ENCODE measurements around the gene HOXD4.

The HOXD4 gene

DNA sequence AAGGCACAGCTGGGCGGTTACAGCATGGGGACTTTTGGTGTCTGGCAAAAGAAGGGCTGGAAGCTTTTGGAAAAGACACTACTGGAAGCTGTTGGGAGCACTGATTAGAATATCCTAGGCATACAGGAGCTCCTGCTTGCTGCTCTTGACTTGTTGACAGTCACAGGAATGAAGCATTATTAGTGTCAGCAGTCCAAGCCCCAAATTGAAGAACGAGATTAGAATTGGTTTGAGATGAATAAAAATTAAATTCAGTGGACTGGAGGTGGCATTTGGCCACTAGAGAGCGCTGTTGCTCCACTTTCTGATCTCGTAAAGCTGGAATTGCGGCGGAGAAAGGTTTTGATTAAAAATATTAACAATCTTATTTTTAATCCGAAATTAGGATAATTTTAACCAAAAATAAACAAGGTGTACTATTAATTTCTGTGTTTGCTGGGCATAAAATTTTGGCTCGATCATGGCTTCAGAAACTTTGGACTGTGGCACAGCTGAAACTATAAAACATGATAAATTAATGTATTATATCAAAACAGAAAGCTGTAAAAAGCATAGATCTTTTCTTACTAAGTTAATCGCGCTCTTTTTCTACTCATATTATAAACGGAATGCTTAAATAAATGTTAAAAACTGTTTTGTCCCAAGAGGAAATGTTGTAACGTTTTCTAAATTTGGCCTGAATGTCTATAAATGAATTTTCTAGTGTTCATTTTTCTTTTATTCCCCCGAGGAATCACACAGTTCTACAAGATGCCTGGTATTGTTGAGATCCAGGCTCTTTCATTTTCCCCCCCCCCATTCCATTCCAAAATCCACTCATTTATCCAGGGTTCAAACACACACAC is 24.2 kb upstream of the HOXD4 start:
- peak in 2 of 3 donors; percentile 54 to 69 for DNase-seq (ENCODE audit: low read depth in 2 of 3, low spot score in 1 of 3)

DNA sequence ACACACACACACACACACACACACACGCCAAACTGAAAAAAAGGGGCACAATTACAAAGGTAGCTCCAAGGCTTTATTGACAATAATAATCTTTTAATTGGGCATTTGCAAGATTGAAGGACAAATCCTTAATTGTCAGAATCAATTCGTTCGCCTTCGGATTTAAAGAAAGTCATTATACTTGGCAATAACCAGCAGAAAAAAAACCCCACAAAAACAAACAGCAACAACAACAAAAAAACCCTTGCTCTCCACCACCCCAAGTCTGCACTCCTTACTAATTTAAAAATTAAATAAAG is 23.6 kb upstream of the HOXD4 start:
- no peak for DNase-seq (ENCODE audit: low read depth in 2 of 3, low spot score in 1 of 3)

DNA sequence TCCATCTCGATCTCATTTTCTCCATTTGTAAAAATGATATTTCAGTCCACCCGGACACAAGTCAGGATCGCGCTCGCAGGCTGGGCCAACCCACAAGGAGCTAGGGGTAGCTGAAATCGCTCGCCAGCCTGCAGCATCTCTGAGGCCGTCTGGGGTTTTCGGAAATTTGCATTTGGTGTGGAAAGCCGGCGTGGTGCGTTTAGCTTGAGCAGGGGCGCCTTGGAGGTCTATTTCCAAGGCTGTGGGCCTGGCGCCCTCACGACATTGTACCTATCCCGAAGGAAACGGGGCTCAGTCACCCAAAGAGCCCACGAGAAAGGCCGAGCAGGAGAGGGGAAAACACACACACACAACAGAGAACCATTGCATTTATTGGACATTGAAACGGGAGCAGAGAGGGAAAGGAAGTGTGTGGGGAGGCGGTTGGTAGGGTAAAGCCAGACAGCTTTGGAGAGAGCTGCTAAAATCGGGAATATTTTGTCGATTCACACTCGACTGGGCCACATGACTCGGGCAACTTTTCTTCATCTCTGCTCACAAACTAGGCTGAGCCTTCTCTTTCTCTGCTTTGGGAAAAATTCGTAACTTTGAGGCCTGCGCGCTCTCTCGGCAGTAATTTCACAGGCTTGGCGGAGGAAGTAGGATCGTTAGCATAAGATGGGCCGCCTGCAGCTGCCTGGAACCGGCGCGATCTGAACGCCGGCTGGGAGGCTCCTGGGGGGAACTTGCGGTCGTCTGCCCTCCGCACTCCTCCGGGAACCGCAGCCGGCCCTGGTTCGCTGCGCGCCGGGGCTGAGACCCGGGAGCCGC is 23.0 kb upstream of the HOXD4 start:
- DNase-seq (ENCODE audit: low read depth in 2 of 3, low spot score in 1 of 3) = no peak

DNA sequence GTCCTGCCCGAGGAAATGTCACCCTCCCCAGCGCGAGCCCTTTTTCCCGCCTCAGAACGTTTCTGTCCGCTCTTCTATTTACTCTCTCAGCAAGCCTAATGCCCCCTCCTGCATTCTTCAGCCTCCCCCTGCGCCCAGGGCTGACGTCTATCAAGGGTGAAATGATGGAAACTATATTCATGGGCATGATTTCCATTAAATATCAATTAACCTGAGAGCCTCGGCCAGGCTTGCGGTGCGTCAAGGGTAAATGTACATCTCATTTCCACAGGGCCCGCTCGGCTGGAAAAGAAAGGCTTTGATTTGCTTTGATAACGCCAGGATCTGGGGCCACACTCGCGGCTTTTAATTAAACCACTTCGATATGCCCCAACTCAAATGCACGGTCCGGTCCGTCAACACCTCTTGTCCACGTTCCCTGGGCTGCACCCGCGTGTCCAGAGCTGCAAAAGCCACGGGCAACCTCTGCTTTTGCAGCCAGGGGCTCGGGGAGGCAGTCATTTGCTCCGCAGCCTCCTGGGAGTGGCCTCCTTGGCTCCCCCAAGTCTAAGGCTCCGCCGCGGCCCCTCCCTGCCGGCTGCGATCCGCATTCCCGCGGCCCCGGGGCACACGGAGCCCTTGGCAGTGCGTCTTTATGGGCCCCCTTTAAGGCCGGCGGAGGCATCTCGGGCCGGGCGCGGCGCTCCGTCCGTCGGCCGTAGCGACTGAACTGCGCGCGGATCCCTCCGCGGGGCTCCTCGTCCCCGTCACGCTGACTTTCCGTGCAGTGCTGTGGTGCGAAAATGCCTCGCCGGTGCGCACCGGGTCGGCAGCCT is 22.2 kb upstream of the HOXD4 start, which contains the start of gene HOXD8:
Gene HOXD8 (plus strand): TSS at position 724 of the 815 bp plus-strand sequence. CDS start 662 bp downstream, outside the sequence.
- DNase-seq (ENCODE audit: low read depth in 2 of 3, low spot score in 1 of 3) = no peak

DNA sequence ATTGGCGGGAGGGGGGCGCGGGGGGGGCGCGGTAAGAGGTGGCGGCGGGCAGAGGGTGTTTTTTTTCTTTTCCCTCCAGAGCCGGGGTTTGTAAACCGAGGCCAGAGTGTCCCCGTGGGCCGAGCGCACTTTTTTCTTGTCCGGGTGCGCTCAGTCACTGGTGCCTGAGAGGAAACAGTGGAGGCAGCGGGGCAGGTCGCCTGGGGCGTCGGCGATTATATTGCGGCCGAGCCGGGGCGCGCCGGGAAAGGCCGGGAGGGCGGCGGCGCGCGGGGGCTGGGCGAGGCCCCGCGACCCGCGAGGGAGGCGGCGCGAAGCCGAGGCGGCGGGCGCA is 21.6 kb upstream of the HOXD4 start:
- DNase-seq (ENCODE audit: low read depth in 2 of 3, low spot score in 1 of 3) = no peak

DNA sequence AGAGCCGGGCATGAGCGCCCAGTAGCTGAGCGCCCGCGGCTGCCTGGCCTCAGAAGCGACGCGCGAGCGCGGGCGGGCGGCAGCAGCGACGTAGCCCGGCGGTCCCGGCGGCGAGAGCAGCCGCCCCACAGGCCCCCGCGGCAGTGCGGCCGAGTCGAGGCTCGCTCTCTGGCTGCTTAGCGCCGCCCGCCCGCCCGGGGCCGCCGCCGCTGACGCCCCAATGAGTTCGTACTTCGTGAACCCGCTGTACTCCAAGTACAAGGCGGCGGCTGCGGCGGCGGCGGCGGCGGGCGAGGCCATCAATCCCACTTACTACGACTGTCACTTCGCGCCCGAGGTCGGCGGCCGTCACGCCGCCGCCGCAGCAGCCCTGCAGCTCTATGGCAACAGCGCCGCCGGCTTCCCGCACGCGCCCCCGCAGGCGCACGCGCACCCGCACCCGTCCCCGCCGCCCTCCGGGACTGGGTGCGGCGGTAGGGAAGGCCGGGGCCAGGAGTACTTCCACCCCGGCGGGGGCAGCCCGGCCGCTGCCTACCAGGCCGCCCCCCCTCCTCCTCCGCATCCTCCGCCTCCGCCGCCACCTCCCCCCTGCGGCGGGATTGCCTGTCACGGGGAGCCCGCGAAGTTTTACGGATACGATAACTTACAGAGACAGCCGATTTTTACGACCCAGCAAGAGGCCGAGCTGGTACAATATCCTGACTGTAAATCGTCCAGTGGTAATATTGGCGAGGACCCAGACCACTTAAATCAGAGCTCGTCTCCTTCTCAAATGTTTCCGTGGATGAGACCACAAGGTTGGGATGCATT is 21.0 kb upstream of the HOXD4 start:
- DNase-seq (ENCODE audit: low read depth in 2 of 3, low spot score in 1 of 3) = no peak

DNA sequence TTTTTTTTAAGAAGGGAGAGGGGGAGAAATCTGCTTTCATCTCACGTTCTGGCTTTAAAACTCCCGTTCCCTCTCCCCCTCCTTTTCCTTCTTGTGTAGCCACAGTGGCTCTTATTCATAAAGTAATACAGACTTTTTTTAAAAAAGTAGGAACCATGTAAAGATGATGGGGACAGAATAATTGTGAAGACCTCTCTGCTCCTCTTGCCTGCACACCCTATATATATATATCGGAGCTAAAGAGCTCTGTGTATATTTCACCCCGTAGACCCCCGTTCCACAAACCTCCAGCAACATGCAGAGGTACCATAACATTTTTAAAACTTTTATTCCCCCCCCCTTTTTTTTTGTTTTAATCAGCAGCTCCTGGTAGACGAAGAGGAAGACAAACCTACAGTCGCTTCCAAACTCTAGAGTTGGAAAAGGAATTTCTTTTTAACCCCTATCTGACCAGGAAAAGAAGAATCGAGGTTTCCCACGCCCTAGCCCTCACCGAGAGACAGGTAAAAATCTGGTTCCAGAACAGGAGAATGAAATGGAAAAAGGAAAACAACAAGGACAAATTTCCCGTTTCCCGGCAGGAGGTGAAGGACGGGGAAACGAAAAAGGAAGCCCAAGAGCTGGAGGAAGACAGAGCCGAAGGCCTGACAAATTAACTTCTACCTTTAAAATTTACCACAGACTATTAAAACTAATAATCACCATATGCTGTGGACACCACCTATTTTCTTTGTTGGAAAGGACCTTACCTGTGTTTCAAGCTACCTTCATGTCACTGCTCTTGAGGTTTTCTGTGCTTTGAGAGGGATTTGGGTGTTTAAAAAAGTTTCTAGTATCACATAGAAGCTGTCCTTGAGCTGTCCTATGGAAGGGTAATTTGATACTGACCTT is 20.1 kb upstream of the HOXD4 start:
- no peak for DNase-seq (ENCODE audit: low read depth in 2 of 3, low spot score in 1 of 3)

DNA sequence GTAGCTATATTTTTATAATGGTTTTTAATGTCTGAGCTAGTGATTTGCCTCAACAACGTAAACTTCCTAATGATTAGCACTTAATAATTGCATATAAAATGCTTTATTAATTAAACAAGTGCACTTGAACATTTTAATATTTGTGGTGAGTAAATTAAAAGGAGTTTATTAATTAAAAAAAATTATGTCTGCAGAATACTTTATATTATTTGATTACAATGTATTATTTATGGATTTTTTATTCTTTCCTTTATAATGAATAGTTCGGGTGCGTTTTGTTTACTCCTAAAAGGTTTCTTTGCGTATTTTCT is 19.5 kb upstream of the HOXD4 start:
- DNase-seq (ENCODE audit: low read depth in 2 of 3, low spot score in 1 of 3) = no peak

DNA sequence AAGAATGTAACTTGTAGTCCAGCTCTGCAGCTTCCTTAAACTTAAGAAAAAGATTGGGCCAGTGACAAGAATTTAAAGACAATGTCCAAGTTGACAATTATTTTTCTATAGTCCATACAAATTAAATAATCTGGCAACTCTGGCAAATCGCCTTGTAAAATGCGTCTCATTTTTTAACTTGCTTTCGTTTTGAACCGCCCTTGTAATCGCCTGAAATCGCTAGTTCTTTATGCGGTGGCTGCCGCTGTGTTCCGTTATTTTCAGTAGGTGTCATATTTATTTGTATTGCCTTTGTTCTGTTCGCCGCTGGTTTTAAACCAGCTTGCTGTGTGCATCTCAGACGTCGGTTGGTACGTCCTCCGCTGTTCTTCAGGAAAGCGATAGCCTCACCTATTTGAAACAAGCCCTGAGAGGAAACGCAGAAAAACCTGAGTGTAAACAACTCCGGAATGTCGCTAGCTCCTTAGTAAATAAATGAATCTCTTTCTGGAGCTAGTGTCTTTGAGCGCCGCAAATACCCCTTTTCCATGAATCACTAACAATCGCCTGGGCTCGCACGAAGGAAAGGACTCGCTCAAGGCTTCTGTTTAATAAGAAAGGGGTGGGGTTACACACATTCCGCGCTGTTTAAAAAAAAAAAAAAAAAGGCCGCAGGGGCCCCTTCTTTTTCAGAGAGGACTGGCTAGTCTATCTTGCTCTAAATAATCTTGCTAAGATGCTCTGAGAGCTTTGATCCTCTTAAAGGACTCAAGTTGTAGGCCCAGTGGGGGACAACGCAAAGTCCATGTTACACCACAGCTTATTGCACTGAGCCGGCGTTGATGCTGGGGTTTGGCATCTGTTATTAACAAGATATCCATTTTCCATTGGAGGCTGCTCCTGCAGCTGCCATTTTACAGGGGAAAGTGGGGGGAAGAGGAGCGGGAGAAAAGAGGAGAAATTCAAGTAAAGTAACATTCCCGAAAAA is 18.9 kb upstream of the HOXD4 start:
- no peak for DNase-seq (ENCODE audit: low read depth in 2 of 3, low spot score in 1 of 3)

DNA sequence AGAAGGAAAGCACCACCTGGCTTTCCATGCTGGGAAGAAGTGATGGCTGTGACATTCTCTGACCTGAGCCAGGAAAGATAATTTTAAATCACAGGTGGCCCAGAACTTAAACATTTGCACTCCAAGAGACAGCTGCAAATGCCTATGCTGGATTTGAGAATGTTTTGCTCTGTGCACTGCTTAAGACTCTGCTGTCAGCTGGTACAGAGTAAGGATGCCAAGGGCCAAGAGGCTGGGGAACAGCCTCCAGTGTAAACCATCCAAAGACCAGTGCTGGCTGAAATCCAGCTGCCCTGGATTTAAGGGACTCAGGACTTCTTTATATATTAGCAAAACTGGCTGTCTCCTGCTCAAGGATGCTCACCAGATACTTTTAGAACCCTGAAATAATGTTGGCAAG is 18.0 kb upstream of the HOXD4 start:
- DNase-seq (ENCODE audit: low read depth in 2 of 3, low spot score in 1 of 3) = no peak

DNA sequence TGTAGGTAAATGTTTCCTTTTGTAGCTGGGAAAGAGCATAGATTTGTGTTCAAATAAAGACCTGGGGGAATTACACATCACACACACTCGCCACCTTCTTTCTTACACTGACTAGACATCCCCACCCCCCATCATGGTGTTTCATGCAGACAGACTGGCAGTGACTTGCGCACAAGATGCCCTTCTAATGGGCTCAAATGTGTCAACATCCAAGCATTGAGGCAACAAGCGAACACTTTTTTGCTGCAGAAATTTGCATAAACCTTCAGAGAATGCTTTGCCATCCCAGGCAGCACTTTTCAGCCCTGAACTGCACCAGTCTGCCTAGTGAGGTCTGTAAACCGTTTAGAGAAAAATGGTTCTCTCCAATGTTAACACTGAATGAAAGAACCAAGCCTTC is 17.3 kb upstream of the HOXD4 start:
- no peak for DNase-seq (ENCODE audit: low read depth in 2 of 3, low spot score in 1 of 3)

DNA sequence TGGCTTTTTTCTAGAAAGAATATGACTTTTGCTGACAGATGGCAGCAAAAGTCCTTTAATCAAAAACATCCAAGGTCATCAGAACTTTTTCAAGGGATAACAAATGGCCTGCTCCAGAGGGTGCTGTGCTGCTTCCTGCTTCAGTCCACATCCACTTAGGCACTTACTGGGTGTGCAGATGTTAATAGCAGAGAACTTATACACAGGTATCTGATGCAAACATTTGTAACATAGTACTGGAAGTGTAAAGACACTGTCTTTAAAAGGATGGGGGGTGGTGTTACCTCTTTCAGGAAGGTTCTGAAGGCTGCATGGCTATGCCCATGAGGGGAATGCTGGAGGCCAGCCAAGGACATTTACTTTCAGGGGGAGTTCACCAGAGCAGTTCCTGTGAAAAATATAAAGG is 16.3 kb upstream of the HOXD4 start:
- DNase-seq (ENCODE audit: low read depth in 2 of 3, low spot score in 1 of 3) = no peak

DNA sequence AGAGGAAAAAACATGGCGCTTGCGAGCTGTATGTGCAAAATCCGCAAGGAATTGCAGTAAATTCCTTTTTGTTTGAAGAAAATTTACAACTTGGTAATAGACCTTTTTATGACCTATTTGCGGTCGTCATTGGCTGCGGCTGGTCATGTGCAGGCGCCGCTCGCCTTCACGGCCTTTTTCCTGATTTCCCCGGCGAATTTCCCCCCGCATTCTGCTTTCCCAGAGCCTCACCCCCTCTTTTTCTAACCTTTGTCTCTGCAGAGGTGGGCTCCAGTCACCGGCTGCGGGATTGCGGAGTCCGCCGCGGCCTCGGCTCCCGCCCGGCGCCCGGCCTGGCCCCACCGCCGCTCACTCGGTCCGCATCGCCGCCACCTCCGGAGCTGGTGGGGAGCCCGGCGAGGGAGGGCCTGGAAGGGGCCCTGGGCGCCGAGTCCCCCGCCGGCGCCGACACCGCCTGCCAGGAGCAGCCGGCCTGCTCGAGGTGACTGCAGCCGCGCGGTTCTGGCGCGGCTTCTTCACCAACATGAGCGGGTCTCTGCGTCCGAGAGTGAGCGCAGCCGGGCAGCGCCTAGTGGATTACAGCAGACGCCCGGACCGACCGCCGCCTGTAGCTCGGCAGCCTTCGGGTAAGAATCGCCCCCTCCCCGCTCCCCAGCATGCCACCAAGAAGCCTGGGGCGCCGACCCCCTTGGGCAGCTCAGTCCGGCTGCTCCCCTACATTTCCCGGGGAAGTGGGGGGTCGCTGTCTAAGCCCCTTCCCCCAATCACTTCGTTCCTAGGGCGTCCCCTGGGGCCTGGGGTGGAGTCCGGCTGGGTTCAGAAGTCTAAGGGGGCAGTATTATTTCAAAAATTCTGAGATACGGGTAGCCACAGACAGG is 14.7 kb upstream of the HOXD4 start:
- no peak for DNase-seq (ENCODE audit: low read depth in 2 of 3, low spot score in 1 of 3)

DNA sequence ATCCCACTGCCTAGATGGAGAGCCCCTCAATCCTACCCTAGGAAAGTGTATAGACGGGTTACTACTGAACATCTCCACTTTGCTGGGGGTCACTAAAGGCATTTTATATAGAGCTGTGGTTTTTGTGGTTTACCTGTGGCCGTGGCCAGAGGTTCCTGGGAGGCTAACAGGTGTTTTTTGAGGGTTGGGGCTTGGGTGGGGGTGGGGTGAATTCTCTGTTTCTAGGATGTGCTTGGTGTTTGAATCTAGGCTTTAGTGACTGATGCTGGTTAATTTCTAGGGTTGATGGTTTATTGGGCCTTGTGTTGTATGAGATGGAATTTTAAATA is 14.1 kb upstream of the HOXD4 start:
- DNase-seq (ENCODE audit: low read depth in 2 of 3, low spot score in 1 of 3) = no peak

DNA sequence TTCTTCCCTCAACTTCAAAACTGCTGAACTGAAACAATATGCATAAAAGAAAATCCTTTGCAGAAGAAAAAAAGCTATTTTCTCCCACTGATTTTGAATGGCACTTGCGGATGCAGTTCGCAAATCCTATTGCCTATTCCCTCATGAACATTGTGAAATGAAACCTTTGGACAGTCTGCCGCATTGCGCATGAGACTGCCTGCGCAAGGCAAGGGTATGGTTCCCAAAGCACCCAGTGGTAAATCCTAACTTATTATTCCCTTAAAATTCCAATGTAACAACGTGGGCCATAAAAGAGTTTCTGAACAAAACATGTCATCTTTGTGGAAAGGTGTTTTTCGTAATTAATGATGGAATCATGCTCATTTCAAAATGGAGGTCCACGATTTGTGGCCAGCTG is 13.4 kb upstream of the HOXD4 start:
- no peak for DNase-seq (ENCODE audit: low read depth in 2 of 3, low spot score in 1 of 3)

DNA sequence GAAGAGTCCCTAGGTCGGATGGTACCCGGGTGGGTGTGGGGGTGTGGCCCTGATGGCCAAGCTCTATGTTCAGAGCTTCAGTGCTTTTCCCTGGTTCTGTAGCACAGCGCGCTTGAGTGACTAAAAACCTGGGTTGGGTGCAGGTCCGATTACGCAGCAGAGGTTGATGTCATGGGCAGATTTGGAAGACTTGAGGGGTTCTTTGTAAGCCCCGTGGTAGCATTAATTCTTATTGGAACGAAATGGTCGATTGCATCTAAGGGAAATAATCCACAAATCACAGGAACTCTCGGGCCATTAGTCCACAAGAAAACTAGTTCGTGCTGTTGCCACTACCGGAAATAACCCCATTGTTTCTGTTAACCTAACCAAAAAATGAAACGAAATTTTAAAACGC is 12.8 kb upstream of the HOXD4 start:
- DNase-seq (ENCODE audit: low read depth in 2 of 3, low spot score in 1 of 3) = no peak

DNA sequence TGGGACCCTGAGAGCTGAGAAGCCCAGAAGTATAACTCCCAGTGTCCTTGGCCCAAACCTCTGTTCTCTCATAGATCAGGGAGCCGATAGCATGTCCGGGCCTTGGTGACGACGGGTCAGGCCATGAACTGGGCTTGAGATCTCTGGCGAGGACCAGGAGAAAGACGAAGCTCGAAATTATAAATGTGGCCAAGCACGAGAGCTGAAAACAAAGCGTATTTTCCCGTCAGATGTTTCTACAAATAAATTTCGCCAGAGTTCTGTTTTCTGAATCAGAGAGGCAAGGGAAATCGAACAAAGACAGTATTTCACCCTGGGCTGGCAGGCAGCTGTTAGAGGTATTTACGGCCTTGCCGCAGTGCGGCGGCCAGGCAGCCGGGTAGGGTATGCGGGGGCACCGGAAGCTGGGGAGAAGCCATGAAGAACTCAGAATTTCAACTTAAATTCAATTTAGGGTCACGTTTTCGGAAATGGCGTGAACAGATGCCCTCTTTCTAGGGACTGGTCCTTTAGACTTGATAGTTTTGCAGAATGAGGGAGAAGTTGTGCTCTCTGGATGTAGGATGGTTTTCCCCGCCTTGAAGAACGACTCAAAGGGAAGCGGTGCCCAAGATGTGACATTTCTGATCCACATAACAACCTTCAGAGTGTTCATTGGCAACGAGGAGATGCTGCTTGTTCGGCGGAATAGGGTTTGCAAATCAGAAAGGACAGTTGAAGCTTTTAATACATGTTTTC is 12.3 kb upstream of the HOXD4 start:
- DNase-seq (ENCODE audit: low read depth in 2 of 3, low spot score in 1 of 3) = no peak
